RWPE1 (cell line): ENCODE data around the gene ADGRL3.

ENCODE experiments used
- CTCF ChIA-PET: fragments of 350-600 bp; sonication (Branson Sonifier 250); formaldehyde crosslinking; extraction: SDS; loops from one replicate; lab custom pipeline; 2021; lab: Yijun Ruan, JAX
- POLR2A ChIA-PET: fragments of 400-600 bp; formaldehyde crosslinking; extraction: SDS; loops from one replicate; lab custom pipeline; 2020; ENCODE audit warnings: antibody characterized with exemption; ENCODE audit not compliant: low non-redundant PET; lab: Yijun Ruan, JAX
- DNase-seq: peaks from one replicate; pipeline ENCODE4 v3.0.0; 2012; ENCODE audit warnings: low spot score
- H3K27ac ChIP-seq: fragments of 450-650 bp; 2 replicates; pipeline ENCODE4 v1.5.1; 2017
- TF ChIP-seq, protein P1 (sequence below): fragments of 450-650 bp; conservative IDR thresholded peaks from 2 replicates; pipeline ENCODE4 v1.5.1; 2017; ENCODE audit warnings: low read depth, mild to moderate bottlenecking

Gene ADGRL3

GRCh38 chr4:61200187-61200915 lies at the start of gene ADGRL3:
TSS of gene ADGRL3 (plus strand) at chr4:61200326.
- TF ChIP-seq, protein P1, sequence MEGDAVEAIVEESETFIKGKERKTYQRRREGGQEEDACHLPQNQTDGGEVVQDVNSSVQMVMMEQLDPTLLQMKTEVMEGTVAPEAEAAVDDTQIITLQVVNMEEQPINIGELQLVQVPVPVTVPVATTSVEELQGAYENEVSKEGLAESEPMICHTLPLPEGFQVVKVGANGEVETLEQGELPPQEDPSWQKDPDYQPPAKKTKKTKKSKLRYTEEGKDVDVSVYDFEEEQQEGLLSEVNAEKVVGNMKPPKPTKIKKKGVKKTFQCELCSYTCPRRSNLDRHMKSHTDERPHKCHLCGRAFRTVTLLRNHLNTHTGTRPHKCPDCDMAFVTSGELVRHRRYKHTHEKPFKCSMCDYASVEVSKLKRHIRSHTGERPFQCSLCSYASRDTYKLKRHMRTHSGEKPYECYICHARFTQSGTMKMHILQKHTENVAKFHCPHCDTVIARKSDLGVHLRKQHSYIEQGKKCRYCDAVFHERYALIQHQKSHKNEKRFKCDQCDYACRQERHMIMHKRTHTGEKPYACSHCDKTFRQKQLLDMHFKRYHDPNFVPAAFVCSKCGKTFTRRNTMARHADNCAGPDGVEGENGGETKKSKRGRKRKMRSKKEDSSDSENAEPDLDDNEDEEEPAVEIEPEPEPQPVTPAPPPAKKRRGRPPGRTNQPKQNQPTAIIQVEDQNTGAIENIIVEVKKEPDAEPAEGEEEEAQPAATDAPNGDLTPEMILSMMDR = no peak
- ChIA-PET POLR2A (interaction anchor here (0.7 kb wide), 1 partner anchor 709 kb away, joined by 3 read pairs; no protein-coding TSS in a partner anchor), CTCF (no interaction called here)
- peak; percentile 2 for DNase-seq
- H3K27ac ChIP-seq = peak within 1 kb of the TSS; percentile 41; the same call in 1 of the 2 replicates

DNA sequence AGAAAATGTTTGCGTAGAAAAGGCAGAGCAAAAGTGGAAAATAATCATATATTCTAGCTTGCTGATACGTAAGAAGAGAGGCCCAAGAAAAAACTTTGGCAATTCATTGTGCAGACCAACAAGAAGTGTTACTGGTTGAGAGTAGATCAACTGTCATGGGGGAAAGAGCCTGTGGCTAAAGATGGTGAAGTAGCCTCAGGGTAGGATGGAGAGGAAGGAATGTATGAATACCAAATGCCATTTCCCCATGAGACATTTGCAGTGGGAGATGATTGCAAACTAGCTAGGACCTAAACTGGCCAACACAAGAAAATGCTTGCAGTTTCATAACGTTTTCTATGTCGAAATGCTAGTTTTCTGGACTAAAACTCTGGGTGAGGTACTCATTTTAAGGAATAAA lies 47.7 kb upstream of the ADGRL3 start:
- TF ChIP-seq, protein P1 = no peak
- POLR2A ChIA-PET = no interaction called here
- DNase-seq = no peak
- H3K27ac ChIP-seq = no peak overlapping the region
- CTCF ChIA-PET = no interaction called here

GRCh38 chr4:61160478-61160877 lies 39.6 kb upstream of the ADGRL3 start:
- TF ChIP-seq, protein P1 = no peak
- ChIA-PET CTCF (interaction anchor here (0.6 kb wide), 2 partner anchors 12 to 1507 kb away, joined by 3 to 4 read pairs; no protein-coding TSS in a partner anchor), POLR2A (no interaction called here)
- DNase-seq = no peak
- H3K27ac ChIP-seq = no peak overlapping the region

GRCh38 chr4:61162116-61162515 lies 38.0 kb upstream of the ADGRL3 start:
- no peak overlapping the region for H3K27ac ChIP-seq
- TF ChIP-seq, protein P1 = no peak
- ChIA-PET POLR2A (no interaction called here), CTCF (no interaction called here)
- no peak for DNase-seq

- POLR2A ChIA-PET = no interaction called here
- peak; percentile 0 for DNase-seq
- H3K27ac ChIP-seq = no peak overlapping the region
- TF ChIP-seq, protein P1 = no peak
- CTCF ChIA-PET = no interaction called here
These were observed 26.3 kb upstream of the ADGRL3 start for GRCh38 chr4:61173799-61174198.

- H3K27ac ChIP-seq = no peak overlapping the region
- no peak for DNase-seq
- CTCF ChIA-PET = no interaction called here
- TF ChIP-seq, protein P1 = no peak
- POLR2A ChIA-PET = no interaction called here
These were observed 24.6 kb upstream of the ADGRL3 start for GRCh38 chr4:61175495-61175894.
